Measurements from ENCODE around the gene FMO3. TPM values are rescaled to one million over a fixed set of nuclear protein-coding genes. Genes with fewer than 3 reads are reported as not detected.

The FMO3 gene
- total RNA-seq, 2 experiments from 2014 or later = not detected

GRCh38 chr1:171119648-171120047 is 28.9 kb downstream of the FMO3 start:
- H3K4me1 Mint-ChIP-seq = no peaks in the 10 kb centered on the region
- DNase-seq = no peak
- ChIA-PET POLR2A (no interaction called here), CTCF (no interaction called here)
- H3K27ac Mint-ChIP-seq = no peak overlapping the region
- H3K4me3 Mint-ChIP-seq = no peak overlapping the region
- no peak for ATAC-seq
- peaks cover 11% of the 10 kb centered on the region for H3K27me3 Mint-ChIP-seq
- no peaks in the 10 kb centered on the region for H3K36me3 Mint-ChIP-seq (ENCODE audit: low read depth)
- H3K9me3 Mint-ChIP-seq (ENCODE audit: low read depth) = no peaks in the 10 kb centered on the region
- intact Hi-C loops (cut with DNase I, micrococcal nuclease) = no loop called here

GRCh38 chr1:171122299-171122698 is 31.6 kb downstream of the FMO3 start:
- DNase-seq (no peak), ATAC-seq (no peak)
- H3K4me1 Mint-ChIP-seq = no peaks in the 10 kb centered on the region
- intact Hi-C loops (cut with DNase I, micrococcal nuclease) = no loop called here
- ChIA-PET POLR2A (no interaction called here), CTCF (no interaction called here)
- no peak overlapping the region for H3K27ac Mint-ChIP-seq
- H3K9me3 Mint-ChIP-seq (ENCODE audit: low read depth) = no peaks in the 10 kb centered on the region
- H3K27me3 Mint-ChIP-seq = peaks cover 6% of the 10 kb centered on the region
- no peaks in the 10 kb centered on the region for H3K36me3 Mint-ChIP-seq (ENCODE audit: low read depth)
- H3K4me3 Mint-ChIP-seq = no peak overlapping the region

GRCh38 chr1:171122893-171123292 is 32.2 kb downstream of the FMO3 start:
- Mint-ChIP-seq H3K27ac (no peak overlapping the region), H3K4me1 (no peaks in the 10 kb centered on the region), H3K36me3 (ENCODE audit: low read depth) (no peaks in the 10 kb centered on the region), H3K9me3 (ENCODE audit: low read depth) (no peaks in the 10 kb centered on the region), H3K27me3 (peaks cover 6% of the 10 kb centered on the region), H3K4me3 (no peak overlapping the region)
- DNase-seq (no peak), ATAC-seq (no peak)
- intact Hi-C loops (cut with DNase I, micrococcal nuclease) = no loop called here
- ChIA-PET CTCF (no interaction called here), POLR2A (no interaction called here)

GRCh38 chr1:171126504-171126903 is 35.8 kb downstream of the FMO3 start:
- H3K27me3 Mint-ChIP-seq = peaks cover 4% of the 10 kb centered on the region
- intact Hi-C loops (cut with DNase I, micrococcal nuclease) = no loop called here
- no peaks in the 10 kb centered on the region for H3K36me3 Mint-ChIP-seq (ENCODE audit: low read depth)
- H3K4me1 Mint-ChIP-seq = no peaks in the 10 kb centered on the region
- ChIA-PET POLR2A (no interaction called here), CTCF (no interaction called here)
- H3K9me3 Mint-ChIP-seq (ENCODE audit: low read depth) = peaks cover 1% of the 10 kb centered on the region
- ATAC-seq (no peak), DNase-seq (no peak)
- no peak overlapping the region for H3K27ac Mint-ChIP-seq
- no peak overlapping the region for H3K4me3 Mint-ChIP-seq

GRCh38 chr1:171127099-171127498 is 36.4 kb downstream of the FMO3 start:
- DNase-seq (no peak), ATAC-seq (no peak)
- H3K27me3 Mint-ChIP-seq = peaks cover 4% of the 10 kb centered on the region
- intact Hi-C loops (cut with DNase I, micrococcal nuclease) = no loop called here
- ChIA-PET CTCF (no interaction called here), POLR2A (no interaction called here)
- H3K4me1 Mint-ChIP-seq = no peaks in the 10 kb centered on the region
- no peak overlapping the region for H3K27ac Mint-ChIP-seq
- H3K36me3 Mint-ChIP-seq (ENCODE audit: low read depth) = no peaks in the 10 kb centered on the region
- no peak overlapping the region for H3K4me3 Mint-ChIP-seq
- peaks cover 1% of the 10 kb centered on the region for H3K9me3 Mint-ChIP-seq (ENCODE audit: low read depth)

- H3K9me3 Mint-ChIP-seq (ENCODE audit: low read depth) = peaks cover 1% of the 10 kb centered on the region
- ChIA-PET CTCF (no interaction called here), POLR2A (no interaction called here)
- no peak overlapping the region for H3K4me3 Mint-ChIP-seq
- DNase-seq (no peak), ATAC-seq (no peak)
- H3K27me3 Mint-ChIP-seq = peaks cover 4% of the 10 kb centered on the region
- H3K27ac Mint-ChIP-seq = no peak overlapping the region
- H3K4me1 Mint-ChIP-seq = no peaks in the 10 kb centered on the region
- H3K36me3 Mint-ChIP-seq (ENCODE audit: low read depth) = no peaks in the 10 kb centered on the region
- intact Hi-C loops (cut with DNase I, micrococcal nuclease) = no loop called here
Observed at GRCh38 chr1:171127501-171127900, 36.8 kb downstream of the FMO3 start.

GRCh38 chr1:171128463-171128862 is 37.8 kb downstream of the FMO3 start:
- POLR2A ChIA-PET = no interaction called here

GRCh38 chr1:171134204-171134923 is 43.7 kb downstream of the FMO3 start:
- Mint-ChIP-seq H3K27ac (no peak overlapping the region), H3K36me3 (ENCODE audit: low read depth) (no peaks in the 10 kb centered on the region), H3K9me3 (ENCODE audit: low read depth) (no peaks in the 10 kb centered on the region), H3K4me3 (no peak overlapping the region), H3K27me3 (peaks cover 3% of the 10 kb centered on the region), H3K4me1 (no peaks in the 10 kb centered on the region)
- no peak for ATAC-seq
- no peak for DNase-seq
- CTCF ChIA-PET = interaction anchor here (0.6 kb wide), 1 partner anchor 22 kb away, joined by 3 read pairs; no protein-coding TSS in a partner anchor
- intact Hi-C loops (cut with DNase I, micrococcal nuclease) = no loop called here
- POLR2A ChIA-PET = no interaction called here

More at GRCh38 chr1:171128463-171128862, 37.8 kb downstream of the FMO3 start:
- intact Hi-C loops (cut with DNase I, micrococcal nuclease) = no loop called here
- H3K36me3 Mint-ChIP-seq (ENCODE audit: low read depth) = no peaks in the 10 kb centered on the region
- no peak overlapping the region for H3K27ac Mint-ChIP-seq
- peaks cover 1% of the 10 kb centered on the region for H3K9me3 Mint-ChIP-seq (ENCODE audit: low read depth)
- H3K4me1 Mint-ChIP-seq = no peaks in the 10 kb centered on the region
- peaks cover 4% of the 10 kb centered on the region for H3K27me3 Mint-ChIP-seq
- no peak for DNase-seq
- CTCF ChIA-PET = no interaction called here
- no peak overlapping the region for H3K4me3 Mint-ChIP-seq
- ATAC-seq = no peak

- intact Hi-C loops (cut with DNase I, micrococcal nuclease) = no loop called here
- H3K27me3 Mint-ChIP-seq = peaks cover 3% of the 10 kb centered on the region
Observed at GRCh38 chr1:171137580-171137979, 46.9 kb downstream of the FMO3 start.

GRCh38 chr1:171138980-171139379 is 48.3 kb downstream of the FMO3 start:
- Mint-ChIP-seq H3K4me3 (no peak overlapping the region), H3K9me3 (ENCODE audit: low read depth) (no peaks in the 10 kb centered on the region), H3K36me3 (ENCODE audit: low read depth) (no peaks in the 10 kb centered on the region), H3K27me3 (peaks cover 3% of the 10 kb centered on the region), H3K4me1 (no peaks in the 10 kb centered on the region), H3K27ac (no peak overlapping the region)
- DNase-seq = no peak
- ATAC-seq = no peak
- POLR2A ChIA-PET = no interaction called here
- intact Hi-C loops (cut with DNase I, micrococcal nuclease) = no loop called here
- CTCF ChIA-PET = no interaction called here

More at GRCh38 chr1:171137580-171137979, 46.9 kb downstream of the FMO3 start:
- POLR2A ChIA-PET = no interaction called here
- ATAC-seq (no peak), DNase-seq (no peak)
- H3K27ac Mint-ChIP-seq = no peak overlapping the region
- CTCF ChIA-PET = no interaction called here
- no peaks in the 10 kb centered on the region for H3K9me3 Mint-ChIP-seq (ENCODE audit: low read depth)
- no peak overlapping the region for H3K4me3 Mint-ChIP-seq
- no peaks in the 10 kb centered on the region for H3K4me1 Mint-ChIP-seq
- H3K36me3 Mint-ChIP-seq (ENCODE audit: low read depth) = no peaks in the 10 kb centered on the region

- DNase-seq (no peak), ATAC-seq (no peak)
- Mint-ChIP-seq H3K36me3 (ENCODE audit: low read depth) (no peaks in the 10 kb centered on the region), H3K9me3 (ENCODE audit: low read depth) (no peaks in the 10 kb centered on the region), H3K27me3 (peaks cover 3% of the 10 kb centered on the region), H3K4me1 (no peaks in the 10 kb centered on the region), H3K4me3 (no peak overlapping the region), H3K27ac (no peak overlapping the region)
- intact Hi-C loops (cut with DNase I, micrococcal nuclease) = no loop called here
- ChIA-PET CTCF (no interaction called here), POLR2A (no interaction called here)
Observed at GRCh38 chr1:171139890-171140289, 49.2 kb downstream of the FMO3 start.

GRCh38 chr1:171140401-171140800 is 49.7 kb downstream of the FMO3 start:
- DNase-seq = no peak
- Mint-ChIP-seq H3K4me1 (no peaks in the 10 kb centered on the region), H3K4me3 (no peak overlapping the region), H3K9me3 (ENCODE audit: low read depth) (no peaks in the 10 kb centered on the region), H3K27me3 (peaks cover 7% of the 10 kb centered on the region), H3K36me3 (ENCODE audit: low read depth) (no peaks in the 10 kb centered on the region), H3K27ac (no peak overlapping the region)
- no peak for ATAC-seq
- ChIA-PET CTCF (interaction anchor here (1.0 kb wide), 1 partner anchor 33 kb away, joined by 3 read pairs; no protein-coding TSS in a partner anchor), POLR2A (no interaction called here)
- intact Hi-C loops (cut with DNase I, micrococcal nuclease) = no loop called here

Data from activated CD4-positive, alpha-beta T cell treated with anti-CD3 and anti-CD28 coated beads for 36 hours (primary cell).